ENCODE measurements around the gene HTR1E.

Gene HTR1E

DNA sequence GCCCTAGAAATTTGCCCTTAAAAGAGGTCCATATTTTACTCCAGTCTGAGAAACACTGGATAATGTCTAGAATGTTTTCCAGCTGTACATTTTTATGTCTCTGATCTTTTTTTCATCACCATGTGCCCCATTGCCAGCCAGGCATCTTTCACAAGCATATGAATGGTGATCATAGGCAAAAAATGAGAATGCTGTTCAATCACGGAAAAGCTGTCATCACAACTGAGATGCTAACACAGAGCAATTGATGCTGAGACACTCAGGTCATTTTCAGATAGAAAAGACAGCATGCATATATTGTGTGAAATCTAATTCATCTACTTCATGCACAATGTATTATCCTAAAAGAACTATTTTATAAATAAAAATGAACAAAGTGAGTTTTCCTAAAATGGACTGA lies 116.0 kb downstream of the HTR1E start:
- TF ChIP-seq, protein P1, sequence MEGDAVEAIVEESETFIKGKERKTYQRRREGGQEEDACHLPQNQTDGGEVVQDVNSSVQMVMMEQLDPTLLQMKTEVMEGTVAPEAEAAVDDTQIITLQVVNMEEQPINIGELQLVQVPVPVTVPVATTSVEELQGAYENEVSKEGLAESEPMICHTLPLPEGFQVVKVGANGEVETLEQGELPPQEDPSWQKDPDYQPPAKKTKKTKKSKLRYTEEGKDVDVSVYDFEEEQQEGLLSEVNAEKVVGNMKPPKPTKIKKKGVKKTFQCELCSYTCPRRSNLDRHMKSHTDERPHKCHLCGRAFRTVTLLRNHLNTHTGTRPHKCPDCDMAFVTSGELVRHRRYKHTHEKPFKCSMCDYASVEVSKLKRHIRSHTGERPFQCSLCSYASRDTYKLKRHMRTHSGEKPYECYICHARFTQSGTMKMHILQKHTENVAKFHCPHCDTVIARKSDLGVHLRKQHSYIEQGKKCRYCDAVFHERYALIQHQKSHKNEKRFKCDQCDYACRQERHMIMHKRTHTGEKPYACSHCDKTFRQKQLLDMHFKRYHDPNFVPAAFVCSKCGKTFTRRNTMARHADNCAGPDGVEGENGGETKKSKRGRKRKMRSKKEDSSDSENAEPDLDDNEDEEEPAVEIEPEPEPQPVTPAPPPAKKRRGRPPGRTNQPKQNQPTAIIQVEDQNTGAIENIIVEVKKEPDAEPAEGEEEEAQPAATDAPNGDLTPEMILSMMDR (IDR thresholded peaks at IDR 0.05; ENCODE audit: low read depth, low read length): no peak
- TF ChIP-seq EZH2phosphoT487 (IDR thresholded peaks at IDR 0.05; ENCODE audit: low read depth): no peak
- Histone ChIP-seq H3K27me3 (ENCODE audit: low read depth, low read length) (no peaks in the 10 kb centered on the region), H4K20me1 (ENCODE audit: insufficient read depth, low read length) (no peaks in the 10 kb centered on the region), H3K36me3 (replicated peaks; ENCODE audit: low read depth, low read length) (no peaks in the 10 kb centered on the region), H3K9ac (ENCODE audit: low read length) (no peak overlapping the region), H3K4me1 (ENCODE audit: low read length) (peaks cover 19% of the 10 kb centered on the region), H2AFZ (ENCODE audit: low read depth, low read length) (no peak overlapping the region), H3K27ac (ENCODE audit: low read length) (no peak overlapping the region), H3K4me2 (ENCODE audit: low read length) (no peak overlapping the region), H3K79me2 (ENCODE audit: low read length) (no peaks in the 10 kb centered on the region), H3K9me3 (ENCODE audit: insufficient read depth, low read length) (no peaks in the 10 kb centered on the region), H3K4me3 (ENCODE audit: low read length) (no peak overlapping the region)

DNA sequence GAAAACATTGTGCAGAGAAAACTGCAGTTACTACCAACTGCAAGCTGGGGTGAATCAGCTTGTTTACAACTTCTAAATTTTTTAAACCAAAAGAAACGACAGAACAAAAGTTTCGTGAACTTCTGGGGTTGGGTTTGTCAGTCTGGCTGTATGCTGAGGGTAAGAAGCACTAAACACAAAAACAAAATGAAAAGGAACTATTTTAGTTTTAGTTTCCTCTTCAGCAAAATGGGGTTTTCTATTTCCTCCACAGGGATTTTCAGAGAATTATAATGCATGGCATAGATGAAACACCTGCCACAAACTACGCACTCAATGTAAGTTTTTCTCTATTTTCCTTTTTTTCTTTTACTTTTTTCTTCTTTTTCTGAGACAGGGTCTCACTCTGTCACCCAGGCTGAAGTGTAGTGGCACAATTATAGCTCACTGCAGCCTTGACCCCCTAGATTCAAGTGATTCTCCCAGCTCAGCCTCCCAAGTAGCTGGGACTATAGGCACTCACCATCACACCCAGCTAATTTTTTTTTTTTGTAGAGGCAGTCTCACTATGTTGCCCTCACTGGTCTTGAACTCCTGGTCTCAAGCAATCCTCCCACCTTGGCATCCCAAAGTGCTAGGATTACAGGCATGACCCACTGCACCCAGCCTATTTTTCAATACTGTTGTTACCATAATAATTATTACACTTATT lies 117.0 kb downstream of the HTR1E start:
- no peaks in the 10 kb centered on the region for H4K20me1 ChIP-seq (ENCODE audit: insufficient read depth, low read length)
- H3K36me3 ChIP-seq (replicated peaks; ENCODE audit: low read depth, low read length): no peaks in the 10 kb centered on the region
- H3K9me3 ChIP-seq (ENCODE audit: insufficient read depth, low read length): no peaks in the 10 kb centered on the region
- H3K4me1 ChIP-seq (ENCODE audit: low read length): peaks cover 23% of the 10 kb centered on the region
- H2AFZ ChIP-seq (ENCODE audit: low read depth, low read length): 0 out of 2 replicates have a peak overlapping the region, but pooled peaks have one; percentile 23
- H3K27ac ChIP-seq (ENCODE audit: low read length): peak overlapping the region; percentile 33; the same call in 1 of the 2 replicates
- H3K27me3 ChIP-seq (ENCODE audit: low read depth, low read length): no peaks in the 10 kb centered on the region
- peak overlapping the region; percentile 48 for H3K4me3 ChIP-seq (ENCODE audit: low read length)
- H3K9ac ChIP-seq (ENCODE audit: low read length): peak overlapping the region; percentile 25; the same call in 1 of the 2 replicates
- TF ChIP-seq EZH2phosphoT487 (IDR thresholded peaks at IDR 0.05; ENCODE audit: low read depth): no peak
- TF ChIP-seq, protein P1 (IDR thresholded peaks at IDR 0.05; ENCODE audit: low read depth, low read length): no peak
- no peaks in the 10 kb centered on the region for H3K79me2 ChIP-seq (ENCODE audit: low read length)
- peak overlapping the region; percentile 67 for H3K4me2 ChIP-seq (ENCODE audit: low read length)

- no peak overlapping the region for H3K27ac ChIP-seq (ENCODE audit: low read length)
- no peaks in the 10 kb centered on the region for H4K20me1 ChIP-seq (ENCODE audit: insufficient read depth, low read length)
- H3K4me2 ChIP-seq (ENCODE audit: low read length): no peak overlapping the region
- H3K9ac ChIP-seq (ENCODE audit: low read length): no peak overlapping the region
- no peaks in the 10 kb centered on the region for H3K27me3 ChIP-seq (ENCODE audit: low read depth, low read length)
- no peak overlapping the region for H2AFZ ChIP-seq (ENCODE audit: low read depth, low read length)
- no peak overlapping the region for H3K4me3 ChIP-seq (ENCODE audit: low read length)
- no peaks in the 10 kb centered on the region for H3K9me3 ChIP-seq (ENCODE audit: insufficient read depth, low read length)
- TF ChIP-seq, protein P1 (IDR thresholded peaks at IDR 0.05; ENCODE audit: low read depth, low read length): no peak
- no peak for TF ChIP-seq EZH2phosphoT487 (IDR thresholded peaks at IDR 0.05; ENCODE audit: low read depth)
- H3K36me3 ChIP-seq (replicated peaks; ENCODE audit: low read depth, low read length): no peaks in the 10 kb centered on the region
- H3K79me2 ChIP-seq (ENCODE audit: low read length): no peaks in the 10 kb centered on the region
- H3K4me1 ChIP-seq (ENCODE audit: low read length): peaks cover 4% of the 10 kb centered on the region
Observed at GRCh38 chr6:87059943-87060342, 122.6 kb downstream of the HTR1E start.

- H3K9me3 ChIP-seq (ENCODE audit: insufficient read depth, low read length): no peaks in the 10 kb centered on the region
- peaks cover 13% of the 10 kb centered on the region for H3K4me1 ChIP-seq (ENCODE audit: low read length)
- H3K4me3 ChIP-seq (ENCODE audit: low read length): no peak overlapping the region
- no peak overlapping the region for H3K4me2 ChIP-seq (ENCODE audit: low read length)
- TF ChIP-seq EZH2phosphoT487 (IDR thresholded peaks at IDR 0.05; ENCODE audit: low read depth): no peak
- TF ChIP-seq, protein P1 (IDR thresholded peaks at IDR 0.05; ENCODE audit: low read depth, low read length): no peak
- H4K20me1 ChIP-seq (ENCODE audit: insufficient read depth, low read length): no peaks in the 10 kb centered on the region
- no peaks in the 10 kb centered on the region for H3K36me3 ChIP-seq (replicated peaks; ENCODE audit: low read depth, low read length)
- H3K27ac ChIP-seq (ENCODE audit: low read length): no peak overlapping the region
- H3K27me3 ChIP-seq (ENCODE audit: low read depth, low read length): no peaks in the 10 kb centered on the region
- no peaks in the 10 kb centered on the region for H3K79me2 ChIP-seq (ENCODE audit: low read length)
- no peak overlapping the region for H3K9ac ChIP-seq (ENCODE audit: low read length)
- no peak overlapping the region for H2AFZ ChIP-seq (ENCODE audit: low read depth, low read length)
Observed at GRCh38 chr6:87065117-87065516, 127.8 kb downstream of the HTR1E start.

Data from OCI-LY3 (cell line).